ENCODE measurements around the gene ASXL3. TPM values are rescaled to one million over a fixed set of nuclear protein-coding genes. Genes with fewer than 3 reads are reported as not detected.

ASXL3 gene
- total RNA-seq, 1 donor from 2014 or later, result 1.3 TPM

DNA sequence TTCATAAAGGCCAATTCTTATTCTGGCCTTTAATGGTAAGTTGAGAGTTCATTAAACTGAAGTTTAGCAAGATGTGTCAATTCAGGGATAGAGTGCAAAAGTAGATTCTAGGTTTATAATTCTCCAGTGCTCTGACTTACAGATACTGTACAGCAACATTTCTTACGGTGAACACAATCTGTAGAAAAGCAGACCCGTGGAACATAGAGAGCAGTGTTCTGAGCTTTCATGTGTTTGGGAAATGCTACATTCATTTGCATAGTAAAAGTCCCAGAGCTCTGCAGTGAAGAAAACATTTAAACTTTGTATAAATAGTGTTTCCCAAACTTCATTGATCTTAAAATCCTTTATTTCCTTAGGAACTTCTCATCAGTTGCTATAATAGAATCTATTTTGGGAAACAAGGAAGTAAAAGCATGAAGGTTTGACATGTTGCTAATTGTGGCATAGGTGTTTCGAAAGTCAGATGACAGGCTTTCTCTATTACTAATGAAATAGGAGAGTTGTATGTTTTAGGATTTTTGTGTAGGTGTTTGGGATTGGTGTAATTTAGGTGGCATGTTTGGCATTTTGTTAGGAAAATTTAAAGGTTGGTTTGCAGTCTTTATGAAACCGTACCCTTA is 138.2 kb downstream of the ASXL3 start:
- no peaks in the 10 kb centered on the region for H3K36me3 ChIP-seq
- H3K4me3 ChIP-seq, result no peak overlapping the region
- DNase-seq, result no peak
- no peaks in the 10 kb centered on the region for H3K27me3 ChIP-seq
- intact Hi-C loops (cut with DNase I), result no loop called here
- no peaks in the 10 kb centered on the region for H3K4me1 ChIP-seq
- H3K27ac ChIP-seq, result no peak overlapping the region
- ATAC-seq, result no peak
- TF ChIP-seq, protein P1, sequence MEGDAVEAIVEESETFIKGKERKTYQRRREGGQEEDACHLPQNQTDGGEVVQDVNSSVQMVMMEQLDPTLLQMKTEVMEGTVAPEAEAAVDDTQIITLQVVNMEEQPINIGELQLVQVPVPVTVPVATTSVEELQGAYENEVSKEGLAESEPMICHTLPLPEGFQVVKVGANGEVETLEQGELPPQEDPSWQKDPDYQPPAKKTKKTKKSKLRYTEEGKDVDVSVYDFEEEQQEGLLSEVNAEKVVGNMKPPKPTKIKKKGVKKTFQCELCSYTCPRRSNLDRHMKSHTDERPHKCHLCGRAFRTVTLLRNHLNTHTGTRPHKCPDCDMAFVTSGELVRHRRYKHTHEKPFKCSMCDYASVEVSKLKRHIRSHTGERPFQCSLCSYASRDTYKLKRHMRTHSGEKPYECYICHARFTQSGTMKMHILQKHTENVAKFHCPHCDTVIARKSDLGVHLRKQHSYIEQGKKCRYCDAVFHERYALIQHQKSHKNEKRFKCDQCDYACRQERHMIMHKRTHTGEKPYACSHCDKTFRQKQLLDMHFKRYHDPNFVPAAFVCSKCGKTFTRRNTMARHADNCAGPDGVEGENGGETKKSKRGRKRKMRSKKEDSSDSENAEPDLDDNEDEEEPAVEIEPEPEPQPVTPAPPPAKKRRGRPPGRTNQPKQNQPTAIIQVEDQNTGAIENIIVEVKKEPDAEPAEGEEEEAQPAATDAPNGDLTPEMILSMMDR (IDR thresholded peaks at IDR 0.05), result no peak
- H3K9me3 ChIP-seq, result no peaks in the 10 kb centered on the region

DNA sequence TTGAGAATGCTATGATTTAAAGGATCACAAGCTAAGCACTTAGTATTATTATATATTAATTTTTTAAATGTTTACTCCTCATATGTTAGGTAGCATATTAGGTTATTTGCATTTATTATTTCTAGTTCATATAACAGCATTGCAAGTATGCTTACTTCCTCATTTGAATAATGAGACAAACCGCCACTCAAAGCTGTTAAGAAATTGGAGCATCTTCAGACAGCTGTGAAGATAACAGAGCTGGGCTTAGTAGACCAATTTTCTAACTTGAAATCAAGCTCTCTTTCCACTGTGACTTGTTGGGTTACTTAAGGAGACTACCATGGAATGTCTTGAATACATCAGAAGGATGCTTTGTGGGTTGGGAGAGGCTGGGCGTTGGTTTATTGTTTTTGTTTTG is 139.3 kb downstream of the ASXL3 start:
- Histone ChIP-seq H3K27ac (no peak overlapping the region), H3K9me3 (no peaks in the 10 kb centered on the region), H3K4me3 (no peak overlapping the region), H3K27me3 (no peaks in the 10 kb centered on the region), H3K36me3 (no peaks in the 10 kb centered on the region), H3K4me1 (no peaks in the 10 kb centered on the region)
- TF ChIP-seq, protein P1 (IDR thresholded peaks at IDR 0.05), result no peak
- intact Hi-C loops (cut with DNase I), result no loop called here
- no peak for DNase-seq
- no peak for ATAC-seq

DNA sequence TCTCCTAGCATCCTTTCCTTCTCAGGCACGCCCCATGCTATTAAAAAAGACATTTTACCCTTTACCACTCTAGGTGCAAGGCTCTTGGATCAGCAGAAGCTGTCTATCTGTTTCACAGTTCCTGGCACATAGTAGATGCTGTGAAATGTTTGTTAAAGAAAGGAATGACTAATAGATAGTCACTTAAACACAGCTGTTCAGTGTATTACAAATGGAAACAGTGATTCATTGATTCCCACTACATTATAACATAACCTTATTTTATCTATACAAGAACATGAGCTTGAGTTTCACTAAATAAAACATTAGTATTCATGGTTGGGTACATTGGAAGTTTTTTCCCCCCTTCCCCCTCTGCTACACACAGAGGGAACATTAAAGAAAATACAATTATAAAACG is 142.1 kb downstream of the ASXL3 start:
- TF ChIP-seq, protein P1 (IDR thresholded peaks at IDR 0.05), result no peak
- Histone ChIP-seq H3K4me1 (no peaks in the 10 kb centered on the region), H3K27ac (no peak overlapping the region), H3K4me3 (no peak overlapping the region), H3K9me3 (no peaks in the 10 kb centered on the region), H3K36me3 (no peaks in the 10 kb centered on the region), H3K27me3 (no peaks in the 10 kb centered on the region)
- no peak for ATAC-seq
- DNase-seq, result no peak
- intact Hi-C loops (cut with DNase I), result no loop called here

DNA sequence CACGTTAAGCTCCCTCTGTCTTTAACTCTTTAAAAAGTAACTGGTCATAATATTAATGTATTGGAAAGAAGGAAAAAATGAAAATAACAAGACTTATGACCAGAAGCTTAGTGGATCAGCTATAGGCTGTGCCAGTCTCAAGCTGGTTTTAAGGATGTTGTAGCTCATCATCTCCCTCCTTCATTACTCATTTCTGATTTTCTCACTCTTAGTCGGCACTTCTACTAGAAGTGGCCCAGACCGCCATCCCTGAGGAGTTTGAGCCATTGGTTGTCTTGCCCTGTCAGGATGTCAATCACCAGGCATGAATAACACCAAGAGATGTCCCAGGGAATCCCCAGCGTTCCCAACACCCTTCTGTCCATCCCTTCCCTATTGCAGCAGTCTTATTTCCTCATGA is 151.5 kb downstream of the ASXL3 start:
- TF ChIP-seq, protein P1 (IDR thresholded peaks at IDR 0.05), result no peak
- intact Hi-C loops (cut with DNase I), result no loop called here
- no peaks in the 10 kb centered on the region for H3K4me1 ChIP-seq
- H3K4me3 ChIP-seq, result no peak overlapping the region
- no peak for ATAC-seq
- no peaks in the 10 kb centered on the region for H3K36me3 ChIP-seq
- DNase-seq, result no peak
- no peak overlapping the region for H3K27ac ChIP-seq
- H3K9me3 ChIP-seq, result no peaks in the 10 kb centered on the region
- H3K27me3 ChIP-seq, result no peaks in the 10 kb centered on the region

DNA sequence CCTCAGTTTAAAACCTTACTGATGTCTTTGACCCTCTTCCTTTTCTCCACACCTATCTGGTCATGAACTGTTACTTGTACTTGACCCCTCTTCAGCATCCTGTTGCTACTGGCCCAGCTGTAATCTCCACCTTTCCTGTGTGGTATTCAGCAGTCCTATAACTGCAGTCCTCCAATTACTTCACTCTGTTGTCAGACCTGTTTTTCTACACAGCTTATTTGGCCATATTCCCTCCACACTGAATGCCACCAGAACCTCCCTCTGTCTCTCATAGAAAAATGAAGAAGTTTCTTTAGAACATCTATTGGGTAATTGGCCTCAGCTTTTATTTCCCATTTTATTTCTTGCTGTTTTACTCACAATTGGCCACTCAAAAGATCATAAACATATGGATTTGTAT is 155.4 kb downstream of the ASXL3 start:
- ATAC-seq (no peak), DNase-seq (no peak)
- H3K9me3 ChIP-seq, result no peaks in the 10 kb centered on the region
- no peaks in the 10 kb centered on the region for H3K36me3 ChIP-seq
- H3K4me1 ChIP-seq, result no peaks in the 10 kb centered on the region
- no peak overlapping the region for H3K4me3 ChIP-seq
- TF ChIP-seq, protein P1 (IDR thresholded peaks at IDR 0.05), result no peak
- no peak overlapping the region for H3K27ac ChIP-seq
- intact Hi-C loops (cut with DNase I), result no loop called here
- H3K27me3 ChIP-seq, result no peaks in the 10 kb centered on the region

DNA sequence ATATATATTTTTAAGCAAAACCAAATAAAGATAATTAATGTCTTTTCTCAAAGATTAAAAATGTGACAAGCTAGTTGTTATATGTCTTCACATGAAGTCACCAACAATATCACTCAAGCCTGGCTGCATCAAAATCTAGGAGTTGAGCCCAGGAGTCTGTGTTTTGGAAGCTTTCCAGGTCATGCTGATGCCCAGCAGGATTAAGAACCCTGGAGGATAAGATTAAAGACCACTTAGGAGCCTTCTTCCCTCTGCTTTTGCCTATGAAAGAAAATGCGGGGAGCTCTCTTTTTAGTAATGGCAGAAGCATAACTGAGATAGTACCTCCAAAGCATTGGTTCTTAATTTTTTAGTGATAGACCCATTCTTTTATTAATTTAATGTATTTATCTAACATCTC is 157.4 kb downstream of the ASXL3 start:
- Histone ChIP-seq H3K27ac (no peak overlapping the region), H3K4me1 (no peaks in the 10 kb centered on the region), H3K4me3 (no peak overlapping the region), H3K9me3 (no peaks in the 10 kb centered on the region), H3K27me3 (no peaks in the 10 kb centered on the region), H3K36me3 (no peaks in the 10 kb centered on the region)
- DNase-seq (no peak), ATAC-seq (no peak)
- TF ChIP-seq, protein P1 (IDR thresholded peaks at IDR 0.05), result no peak
- intact Hi-C loops (cut with DNase I), result no loop called here

Measured in upper lobe of right lung (tissue), 1 donor.